H9 (cell line): ENCODE results near the gene RAP1GAP2. TPM values are rescaled to one million over a fixed set of nuclear protein-coding genes. Genes with fewer than 3 reads are reported as not detected.

ENCODE experiments used
- DNase-seq: peaks from one replicate; pipeline ENCODE4 v3.0.0-alpha.2; 2017
- H2AFZ ChIP-seq: one replicate; pipeline ENCODE4 v1.6.1; 2013; ENCODE audit warnings: mild to moderate bottlenecking, low read length, control low read depth, moderate library complexity
- H2AK5ac ChIP-seq: 2 replicates; pipeline ENCODE4 v1.6.1; 2013; ENCODE audit warnings: low read length, control low read depth, mixed read lengths; ENCODE audit not compliant: insufficient read length
- H2BK120ac ChIP-seq: one replicate; pipeline ENCODE4 v1.6.1; 2013; ENCODE audit warnings: low read depth, mild to moderate bottlenecking, low read length, control low read depth, inconsistent platforms; ENCODE audit not compliant: poor library complexity, severe bottlenecking
- H2BK12ac ChIP-seq: 2 replicates; pipeline ENCODE4 v1.6.1; 2013; ENCODE audit warnings: low read length, control low read depth, mixed read lengths, low read depth; ENCODE audit not compliant: insufficient read length
- H2BK15ac ChIP-seq: 2 replicates; pipeline ENCODE4 v1.6.1; 2013; ENCODE audit warnings: low read depth, low read length, control low read depth
- H2BK20ac ChIP-seq: one replicate; pipeline ENCODE4 v1.6.1; 2013; ENCODE audit warnings: low read depth, mild to moderate bottlenecking, low read length, control low read depth, inconsistent platforms; ENCODE audit not compliant: poor library complexity, severe bottlenecking
- H2BK5ac ChIP-seq: 2 replicates; pipeline ENCODE4 v1.6.1; 2013; ENCODE audit warnings: low read length, control low read depth, mixed read lengths; ENCODE audit not compliant: insufficient read length
- H3K14ac ChIP-seq: 2 replicates; pipeline ENCODE4 v1.6.1; 2013; ENCODE audit warnings: low read length, control low read depth; ENCODE audit not compliant: insufficient read depth
- H3K18ac ChIP-seq: 2 replicates; pipeline ENCODE4 v1.6.1; 2013; ENCODE audit warnings: low read depth, mild to moderate bottlenecking, mixed read lengths, low read length, control low read depth; ENCODE audit not compliant: insufficient read length
- H3K23ac ChIP-seq: 2 replicates; pipeline ENCODE4 v1.6.1; 2013; ENCODE audit warnings: low read length, control low read depth, mixed read lengths, low read depth; ENCODE audit not compliant: insufficient read length
- H3K23me2 ChIP-seq: 2 replicates; pipeline ENCODE4 v1.6.1; 2013; ENCODE audit warnings: low read depth, mild to moderate bottlenecking, mixed read lengths, low read length, control low read depth; ENCODE audit not compliant: insufficient read length, poor library complexity, severe bottlenecking
- H3K27ac ChIP-seq: 2 replicates; pipeline ENCODE4 v1.5.1; 2013; ENCODE audit warnings: low read length, control low read depth, mixed read lengths, low read depth; ENCODE audit not compliant: insufficient read length
- H3K27me3 ChIP-seq: 2 replicates; pipeline ENCODE4 v1.6.1; 2013; ENCODE audit warnings: low read length, control low read depth, inconsistent platforms; ENCODE audit not compliant: insufficient read depth
- H3K4ac ChIP-seq: 2 replicates; pipeline ENCODE4 v1.6.1; 2013; ENCODE audit warnings: low read depth, mild to moderate bottlenecking, control low read depth, inconsistent platforms, low read length, moderate library complexity
- H3K4me1 ChIP-seq: 2 replicates; pipeline ENCODE4 v1.6.1; 2013; ENCODE audit warnings: low read length, control low read depth, inconsistent platforms; ENCODE audit not compliant: insufficient read depth
- H3K4me2 ChIP-seq: 2 replicates; pipeline ENCODE4 v1.6.1; 2013; ENCODE audit warnings: low read length, control low read depth, mixed read lengths; ENCODE audit not compliant: insufficient read length, insufficient read depth
- H3K56ac ChIP-seq: 2 replicates; pipeline ENCODE4 v1.6.1; 2013; ENCODE audit warnings: low read depth, mild to moderate bottlenecking, mixed read lengths, low read length, control low read depth; ENCODE audit not compliant: insufficient read length
- H3K79me1 ChIP-seq: 2 replicates; pipeline ENCODE4 v1.6.1; 2013; ENCODE audit warnings: low read depth, mild to moderate bottlenecking, moderate library complexity, low read length, control low read depth, inconsistent platforms; ENCODE audit not compliant: insufficient read depth, poor library complexity, severe bottlenecking
- H3K79me2 ChIP-seq: 2 replicates; pipeline ENCODE4 v1.6.1; 2013; ENCODE audit warnings: low read length, control low read depth, inconsistent platforms; ENCODE audit not compliant: insufficient read depth
- H3K9ac ChIP-seq: 2 replicates; pipeline ENCODE4 v1.6.1; 2013; ENCODE audit warnings: low read length, control low read depth, mixed read lengths; ENCODE audit not compliant: insufficient read length; ENCODE audit errors: extremely low read depth
- H3K9me3 ChIP-seq: one replicate; pipeline ENCODE4 v1.6.1; 2013; ENCODE audit warnings: low read depth, low read length, inconsistent platforms; ENCODE audit not compliant: control insufficient read depth
- H3T11ph ChIP-seq: one replicate; pipeline ENCODE4 v1.6.1; 2013; ENCODE audit warnings: mild to moderate bottlenecking, low read length, control low read depth, inconsistent platforms
- H4K20me1 ChIP-seq: one replicate; pipeline ENCODE4 v1.6.1; 2013; ENCODE audit not compliant: control insufficient read depth, insufficient read length, insufficient read depth
- H4K5ac ChIP-seq: 2 replicates; pipeline ENCODE4 v1.6.1; 2013; ENCODE audit warnings: low read depth, mild to moderate bottlenecking, mixed read lengths, low read length, control low read depth; ENCODE audit not compliant: insufficient read length
- H4K8ac ChIP-seq: replicated peaks from 2 replicates; pipeline ENCODE4 v1.6.1; 2013; ENCODE audit warnings: low read length, control low read depth, mixed read lengths, low read depth; ENCODE audit not compliant: insufficient read length
- H4K91ac ChIP-seq: 2 replicates; pipeline ENCODE4 v1.6.1; 2013; ENCODE audit warnings: low read depth, mild to moderate bottlenecking, moderate library complexity, mixed read lengths, low read length, control low read depth; ENCODE audit not compliant: insufficient read length
- H3K27ac Mint-ChIP-seq, 3 experiments: 2 replicates in 2 of 3; 3 replicates in 1 of 3; pipeline ENCODE4 v1.8.0; 2020 to 2021; ENCODE audit warnings: mixed read lengths in 3 of 3, mild to moderate bottlenecking in 1 of 3, moderate library complexity in 1 of 3
- H3K27me3 Mint-ChIP-seq: 2 replicates; pipeline ENCODE4 v1.8.0; 2021; ENCODE audit warnings: low read depth, mild to moderate bottlenecking, moderate library complexity, mixed read lengths
- H3K36me3 Mint-ChIP-seq, 3 experiments: 2 replicates in 2 of 3; 3 replicates in 1 of 3; pipeline ENCODE4 v1.8.0; 2020 to 2021; ENCODE audit warnings: low read depth in 3 of 3, mixed read lengths in 3 of 3; ENCODE audit not compliant: insufficient read depth in 1 of 3
- H3K4me1 Mint-ChIP-seq, 2 experiments: 2 replicates each; pipeline ENCODE4 v1.8.0; 2020; ENCODE audit warnings: mixed read lengths in 2 of 2
- H3K4me3 Mint-ChIP-seq, 2 experiments: 2 replicates in 1 of 2; 3 replicates in 1 of 2; pipeline ENCODE4 v1.8.0; 2020 to 2021; ENCODE audit warnings: mild to moderate bottlenecking in 2 of 2, mixed read lengths in 2 of 2, moderate library complexity in 1 of 2
- H3K9me3 Mint-ChIP-seq, 2 experiments: 2 replicates in 1 of 2; 3 replicates in 1 of 2; pipeline ENCODE4 v1.8.0; 2020; ENCODE audit warnings: mild to moderate bottlenecking in 2 of 2, mixed read lengths in 2 of 2, moderate library complexity in 1 of 2
- CTCF ChIP-seq: fragments of 200-600 bp; sonication (generic); conservative IDR thresholded peaks from 3 replicates; pipeline ENCODE4 v1.8.0; 2021; ENCODE audit warnings: antibody characterized with exemption, mild to moderate bottlenecking
- WGBS: extraction: QIAGEN DNeasy Blood & Tissue Kit; methylation state at CpG from one replicate; pipeline ENCODE4 v1.1.7; 2013; ENCODE audit warnings: missing lambda C conversion rate, low lambda C conversion rate, mixed read lengths; ENCODE audit not compliant: insufficient read length; ENCODE audit errors: extremely low coverage; 5-methylcytosine and 5-hydroxymethylcytosine counted together
- total RNA-seq: library from RNA; stranded (reverse); gene quantifications from 2 replicates; pipeline ENCODE4 v1.2.1, GENCODE V29; 2021

The RAP1GAP2 gene
- total RNA-seq, 1 experiment from 2014 or later: 33.8 TPM

- Histone ChIP-seq H3K14ac (no peak overlapping the region), H4K5ac (no peak overlapping the region), H2AK5ac (no peak overlapping the region), H3T11ph (no peak overlapping the region), H2BK20ac (no peak overlapping the region), H3K18ac (no peak overlapping the region), H3K4me2 (no peak overlapping the region), H3K79me1 (no peaks in the 10 kb centered on the region), H3K56ac (no peak overlapping the region), H3K9me3 (no peaks in the 10 kb centered on the region), H4K20me1 (no peaks in the 10 kb centered on the region), H3K4me1 (no peaks in the 10 kb centered on the region), H3K27ac (no peak overlapping the region), H2BK5ac (no peak overlapping the region), H3K23me2 (no peaks in the 10 kb centered on the region), H3K4ac (no peak overlapping the region), H3K27me3 (no peaks in the 10 kb centered on the region), H2BK12ac (no peak overlapping the region), H4K91ac (no peak overlapping the region), H4K8ac (no peak overlapping the region), H2BK120ac (no peak overlapping the region), H3K23ac (no peak overlapping the region), H2BK15ac (no peak overlapping the region), H2AFZ (no peak overlapping the region), H3K79me2 (no peaks in the 10 kb centered on the region), H3K9ac (no peak overlapping the region)
- TF ChIP-seq CTCF: no peak
- H3K27me3 Mint-ChIP-seq: no peaks in the 10 kb centered on the region
- no peaks in the 10 kb centered on the region for H3K9me3 Mint-ChIP-seq
- DNase-seq: no peak
- H3K27ac Mint-ChIP-seq: no peak overlapping the region
- H3K4me3 Mint-ChIP-seq: no peak overlapping the region
- H3K4me1 Mint-ChIP-seq: peaks cover 0 to 2% of the 10 kb centered on the region in 2 experiments; a peak in 1 of 4 replicates
- H3K36me3 Mint-ChIP-seq: peaks cover 7 to 52% (median 15%) of the 10 kb centered on the region in 3 experiments; a peak in 5 of 7 replicates
- no CpG with 5 or more reads among the region's 14 CpGs for WGBS
Observed at GRCh38 chr17:3009411-3009920, 213.2 kb downstream of the RAP1GAP2 start.
